Measurements from ENCODE around the gene UNKL.

UNKL gene

DNA sequence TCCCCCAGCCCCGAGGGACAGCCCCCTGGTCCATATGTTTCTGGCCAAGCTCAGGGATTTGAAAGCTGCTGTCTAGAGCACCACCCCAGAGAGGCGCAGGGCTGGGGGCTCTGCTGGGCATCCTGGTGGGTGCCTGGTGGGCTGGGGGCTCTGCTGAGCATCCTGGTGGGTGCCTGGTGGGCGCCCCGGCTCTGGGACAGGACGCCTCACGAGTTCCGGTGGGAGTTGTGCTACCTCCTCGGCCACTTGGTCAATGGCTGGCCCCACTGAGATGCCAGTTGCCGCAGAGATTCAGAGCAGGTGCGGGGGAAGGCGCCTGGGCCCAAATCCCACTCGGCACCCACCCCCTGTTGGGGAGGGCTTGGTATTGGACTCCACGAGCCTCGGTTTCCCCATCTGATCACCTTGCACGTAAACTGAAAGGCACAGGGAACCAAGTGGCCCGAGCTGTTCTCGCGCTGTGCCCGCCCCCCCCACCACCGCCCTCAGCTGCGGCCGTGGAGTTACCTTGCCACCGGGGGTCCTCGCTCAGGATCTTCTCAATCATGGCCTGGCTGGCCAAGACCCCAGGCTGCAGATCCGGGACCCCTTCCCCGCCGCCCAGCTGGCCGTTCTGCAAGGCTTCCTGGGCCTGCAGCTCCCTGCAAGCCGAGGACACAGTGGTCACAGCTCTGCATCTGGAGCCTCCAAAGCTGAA lies 13.3 kb downstream of the UNKL start:
- no peak for DNase-seq

DNA sequence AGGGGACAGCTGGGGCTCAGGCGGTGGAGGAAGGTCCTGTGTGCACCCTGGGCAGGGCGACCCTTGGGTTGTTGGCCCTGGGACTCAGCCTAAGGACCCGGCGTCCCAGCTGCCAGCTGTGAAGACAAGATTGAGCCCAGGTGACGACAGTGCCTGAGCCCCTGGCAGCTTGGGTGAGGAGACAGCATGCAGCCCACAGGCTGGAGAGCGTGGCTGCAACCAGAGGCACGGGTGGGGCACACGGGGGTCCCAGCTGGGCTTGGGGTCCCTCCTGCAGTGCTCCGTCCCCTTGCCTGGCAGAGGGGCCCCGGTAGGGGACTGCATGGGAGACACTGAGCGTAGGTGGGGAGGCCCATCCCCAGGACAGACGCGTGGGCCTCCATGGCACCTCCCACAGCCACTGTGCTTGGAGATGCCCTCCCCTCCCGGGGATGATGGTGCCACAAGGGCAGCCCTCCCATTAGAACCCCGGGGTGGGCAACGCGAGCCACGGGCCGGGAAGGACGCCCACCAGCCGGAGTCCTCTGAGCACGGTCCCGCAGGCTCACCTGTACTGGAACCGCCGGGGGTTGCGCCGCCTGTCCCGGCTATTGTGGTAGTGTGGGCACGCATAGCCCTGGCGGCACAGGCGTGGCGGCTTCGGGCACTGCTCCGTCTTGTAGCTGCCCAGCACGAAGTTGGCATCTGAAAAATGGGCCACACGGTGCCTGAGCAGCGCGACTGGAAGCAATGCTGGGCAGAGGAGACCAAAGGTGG lies 15.5 kb downstream of the UNKL start:
- DNase-seq, result no peak

DNA sequence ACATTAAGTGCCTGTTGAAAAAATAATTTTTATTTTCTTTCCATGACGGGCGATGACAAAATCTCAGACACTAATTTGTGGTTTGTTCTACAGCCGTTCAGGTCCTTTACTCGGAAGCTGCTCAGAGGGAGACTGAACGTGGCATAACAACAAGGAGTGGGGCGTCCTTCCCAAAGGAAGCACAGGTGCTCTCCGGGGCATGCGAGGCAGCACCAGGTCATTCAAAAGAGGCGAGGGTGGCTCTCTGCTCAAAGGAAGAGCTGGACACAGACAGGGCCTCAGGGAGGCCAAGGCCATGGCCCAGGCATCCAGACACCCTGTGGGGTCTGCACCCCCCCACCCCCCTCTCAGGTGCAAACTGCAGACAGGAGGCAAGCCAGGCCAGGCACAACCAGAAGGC lies 16.2 kb downstream of the UNKL start:
- no peak for DNase-seq

GRCh38 chr16:1397779-1398178 lies 16.7 kb downstream of the UNKL start:
- DNase-seq, result no peak

GRCh38 chr16:1395444-1396031 lies 19.0 kb downstream of the UNKL start:
- DNase-seq, result no peak

GRCh38 chr16:1394367-1394951 lies 20.0 kb downstream of the UNKL start:
- no peak for DNase-seq

GRCh38 chr16:1393613-1394176 lies 20.8 kb downstream of the UNKL start:
- no peak for DNase-seq

DNA sequence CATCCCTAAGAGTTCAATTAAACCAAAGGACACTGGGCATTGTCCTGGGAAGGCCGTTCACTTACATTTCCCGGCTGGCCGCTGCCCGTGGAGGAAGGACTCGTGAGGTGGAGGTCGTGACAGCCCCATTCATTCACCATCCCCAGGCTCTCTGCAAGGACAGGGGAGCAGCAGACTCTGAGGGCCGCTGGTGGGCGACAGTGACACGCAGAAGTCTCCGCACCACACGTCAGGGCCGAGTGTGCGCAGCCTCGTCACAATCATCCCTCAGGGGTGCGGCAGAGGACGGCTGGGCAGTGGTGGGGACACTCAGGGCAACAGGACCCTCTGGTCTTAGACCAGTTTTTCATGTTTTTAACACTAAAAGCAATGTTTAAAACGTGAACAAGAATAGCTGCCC lies 21.7 kb downstream of the UNKL start:
- no peak for DNase-seq

- DNase-seq, result no peak
Measured at GRCh38 chr16:1390239-1390779, 24.2 kb downstream of the UNKL start.

DNA sequence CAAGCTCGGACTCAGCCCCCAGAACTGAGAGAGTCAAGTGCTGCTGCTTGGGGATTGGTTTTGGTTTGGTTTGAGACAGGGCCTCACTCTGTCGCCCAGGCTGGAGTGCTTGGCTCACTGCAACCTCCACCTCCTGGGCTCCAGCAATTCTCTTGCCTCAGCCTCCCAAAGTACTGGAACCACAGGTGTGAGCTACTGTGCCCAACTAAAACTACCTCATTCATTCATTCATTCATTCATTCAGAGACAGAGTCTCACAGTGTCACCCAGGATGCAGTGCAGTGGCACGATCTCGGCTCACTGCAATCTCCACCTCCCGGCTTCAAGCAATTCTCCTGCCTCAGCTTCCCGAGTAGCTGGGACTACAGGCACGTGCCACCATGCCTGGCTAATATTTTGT lies 24.7 kb downstream of the UNKL start:
- DNase-seq, result no peak

DNA sequence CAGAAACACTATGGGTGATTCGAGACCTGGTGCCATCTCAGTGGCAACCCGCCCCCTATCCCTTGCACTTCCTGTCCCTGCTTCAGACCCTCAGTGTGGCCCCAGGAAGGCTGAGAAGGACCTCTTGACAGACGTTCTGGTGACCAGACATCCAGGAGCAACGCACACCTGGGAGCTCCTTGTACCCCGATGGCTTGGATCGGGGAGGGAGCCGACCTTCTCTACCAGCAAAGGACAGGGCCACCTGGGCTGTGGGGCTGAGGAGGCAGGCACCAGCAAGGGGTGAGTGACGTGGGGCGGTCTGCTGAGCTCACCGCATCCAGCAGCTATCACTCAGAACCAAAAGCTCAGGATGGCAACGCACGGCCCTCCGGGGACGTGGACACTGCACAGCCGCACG lies 27.2 kb downstream of the UNKL start:
- no peak for DNase-seq

DNA sequence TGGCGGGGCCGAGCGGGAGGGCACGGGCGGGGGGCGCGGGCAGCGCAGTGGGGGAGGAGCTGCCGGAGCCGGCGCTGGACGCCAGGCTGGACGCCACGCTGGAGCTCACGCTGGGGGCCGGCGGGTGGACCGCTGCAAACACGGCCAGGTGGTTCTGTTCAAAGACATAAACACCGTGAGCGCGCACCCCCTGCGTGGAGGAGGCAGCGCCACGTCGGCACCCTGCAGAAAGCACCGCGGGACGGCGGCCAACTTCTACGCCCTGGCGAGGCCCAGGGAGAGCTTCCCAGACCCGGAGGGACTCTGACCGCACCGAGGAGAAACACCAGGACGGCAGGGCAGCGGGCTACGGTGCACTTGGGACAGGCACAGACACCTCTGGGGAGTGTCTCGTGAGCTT lies 29.3 kb downstream of the UNKL start:
- no peak for DNase-seq

- DNase-seq, result no peak
Measured at GRCh38 chr16:1383556-1383955, 30.9 kb downstream of the UNKL start.

DNA sequence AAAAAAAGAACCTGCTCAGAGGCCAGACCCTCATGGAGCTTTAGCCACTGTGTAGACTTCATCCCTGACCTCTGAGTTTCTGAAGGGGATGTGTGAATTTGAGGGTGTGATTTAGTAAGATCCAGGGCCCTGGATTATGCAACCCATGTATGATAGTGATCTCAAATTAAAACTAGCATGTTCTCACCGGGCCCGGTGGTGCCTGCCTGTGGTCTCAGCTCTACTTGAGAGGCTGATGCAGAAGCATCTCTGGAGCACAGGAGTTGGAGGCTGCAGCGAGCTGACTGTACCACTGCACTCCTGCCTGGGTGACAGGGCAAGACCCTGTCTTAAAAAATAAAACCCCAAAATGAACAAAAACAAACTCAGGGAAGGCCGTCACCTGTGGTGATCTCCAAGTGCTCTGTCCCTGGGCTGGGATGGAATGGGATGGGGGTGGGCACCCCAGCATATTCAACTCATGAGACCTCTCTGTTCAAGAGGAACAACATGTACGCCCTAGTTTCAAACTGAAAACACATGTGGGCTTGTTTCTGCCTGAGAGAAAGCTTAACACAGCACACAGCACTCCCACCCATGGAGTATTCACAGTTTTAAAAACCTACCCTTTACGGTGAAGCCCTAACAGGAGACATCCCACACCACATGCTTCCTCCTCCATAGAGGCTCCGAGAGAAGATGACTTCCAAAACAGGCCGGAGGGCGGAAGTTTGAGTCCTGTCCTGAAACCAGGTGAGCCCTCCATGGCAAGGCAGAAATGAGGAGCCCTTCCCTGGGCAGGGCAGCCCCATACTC lies 32.7 kb downstream of the UNKL start:
- DNase-seq, result no peak

DNA sequence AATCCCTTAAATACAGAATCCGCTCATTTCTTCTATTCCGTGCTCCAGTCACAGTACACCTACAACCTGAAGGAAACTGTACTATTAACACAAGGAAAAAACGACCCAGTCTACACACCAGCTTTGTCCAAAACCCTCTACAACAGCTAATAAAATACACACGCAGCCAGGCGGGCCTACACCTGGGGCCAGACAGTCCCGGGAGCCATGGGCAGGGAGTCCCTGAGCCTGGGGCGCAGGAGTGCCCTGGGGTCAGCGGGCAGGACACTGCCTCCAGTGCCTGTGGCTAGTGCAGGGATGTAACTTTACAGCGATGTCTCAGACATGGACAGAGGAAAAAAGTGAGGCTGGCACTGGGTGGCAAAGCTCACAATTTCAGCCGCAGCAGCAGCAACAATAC lies 34.3 kb downstream of the UNKL start:
- no peak for DNase-seq

DNA sequence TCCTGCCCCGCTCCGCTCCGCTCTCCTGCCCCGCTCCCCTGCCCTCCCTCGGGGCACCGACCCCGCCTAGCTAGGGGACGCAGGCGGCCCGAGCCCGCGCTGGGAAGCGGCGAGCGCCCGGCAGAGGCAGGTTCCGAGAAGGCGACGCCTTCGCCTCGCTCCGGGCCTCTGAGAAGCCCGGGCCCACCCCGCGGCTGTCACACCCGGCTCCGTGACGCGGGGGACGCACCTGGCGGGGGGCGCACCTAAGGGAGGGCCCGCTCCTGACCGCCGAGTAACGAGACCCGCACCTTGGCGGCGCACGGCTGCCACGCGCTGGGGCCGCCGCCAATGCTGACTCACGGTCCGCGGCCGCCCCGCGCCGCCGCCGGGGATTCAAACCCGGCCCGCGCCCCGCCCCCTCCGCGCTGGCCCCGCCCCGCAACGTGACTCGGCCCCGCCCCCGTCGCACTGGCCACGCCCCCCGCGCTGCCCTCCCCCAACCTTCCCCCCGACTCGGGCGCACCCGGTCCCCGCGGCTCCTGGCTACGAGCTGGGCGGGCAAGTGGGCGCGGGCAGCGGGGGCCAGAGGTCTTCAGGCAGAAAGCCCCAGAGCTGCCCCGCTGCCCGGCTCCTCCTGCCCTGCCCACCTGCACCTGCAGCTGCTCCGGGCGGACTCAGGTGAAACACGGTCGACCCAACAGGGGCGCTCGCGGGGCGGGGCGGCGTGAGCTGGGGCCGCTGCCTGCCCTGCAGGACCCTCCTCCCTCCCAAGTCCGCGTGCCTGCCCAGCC lies 35.0 kb downstream of the UNKL start:
- DNase-seq, result peak; percentile 69

DNA sequence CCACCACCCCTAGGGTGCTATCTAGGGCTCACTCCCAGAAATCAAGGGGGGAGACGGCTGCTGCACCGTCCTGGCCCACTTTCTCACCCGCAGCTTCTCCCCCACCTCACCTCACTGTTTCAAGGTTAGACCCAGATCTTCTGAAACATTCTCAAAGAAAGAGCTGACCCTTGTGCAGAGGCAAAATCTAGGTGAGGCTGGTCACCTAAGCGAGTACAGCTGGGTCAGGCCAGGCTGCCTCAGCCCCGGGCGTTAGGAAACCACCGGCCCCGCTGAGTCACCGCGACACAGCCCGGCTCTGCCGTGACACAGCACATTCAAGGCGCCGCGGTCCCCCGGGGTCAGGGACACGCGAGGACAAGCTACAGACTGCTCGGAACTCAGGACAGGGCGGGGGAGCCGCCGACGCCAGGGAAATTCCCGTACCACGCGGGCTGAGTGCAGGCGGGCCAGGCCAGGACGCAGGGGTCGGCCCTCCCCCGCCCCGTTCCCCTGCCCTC lies 35.6 kb downstream of the UNKL start:
- DNase-seq, result peak; percentile 54

DNA sequence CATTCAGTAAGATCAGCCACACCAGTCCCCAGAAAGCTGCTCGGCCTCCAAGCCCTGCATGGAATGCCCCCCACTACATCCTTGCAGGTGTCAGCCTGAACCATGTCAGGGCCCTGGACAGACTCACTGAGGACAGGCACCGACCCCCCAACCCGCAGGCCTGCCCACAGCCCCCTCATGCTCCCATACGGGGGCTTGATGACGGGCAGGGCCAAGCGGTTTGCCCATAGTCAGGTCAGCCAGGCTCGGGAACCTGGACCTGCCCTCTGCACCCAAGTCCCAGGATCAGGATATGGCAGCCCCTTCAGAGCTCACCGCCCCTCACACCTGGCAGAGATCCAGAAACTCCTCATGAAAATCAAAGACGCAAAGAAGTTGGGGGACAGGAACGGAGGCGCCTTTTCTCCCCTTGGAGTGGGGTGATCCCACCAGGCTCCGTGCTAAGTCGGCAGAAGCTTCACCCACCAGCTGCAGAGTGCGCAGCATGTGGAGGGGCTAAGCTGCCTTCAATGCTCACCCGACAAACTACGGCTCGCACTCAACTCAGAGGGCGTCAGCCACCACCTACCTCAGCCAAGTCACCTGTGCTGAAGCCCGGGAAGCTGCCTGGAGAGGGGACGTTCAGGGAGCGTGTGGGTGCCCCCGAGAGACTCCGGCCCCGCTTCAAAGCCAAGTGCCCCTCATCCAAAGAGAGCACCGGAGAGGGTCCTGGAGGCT lies 36.3 kb downstream of the UNKL start:
- no peak for DNase-seq

GRCh38 chr16:1377406-1378010 lies 37.0 kb downstream of the UNKL start:
- DNase-seq, result no peak

DNA sequence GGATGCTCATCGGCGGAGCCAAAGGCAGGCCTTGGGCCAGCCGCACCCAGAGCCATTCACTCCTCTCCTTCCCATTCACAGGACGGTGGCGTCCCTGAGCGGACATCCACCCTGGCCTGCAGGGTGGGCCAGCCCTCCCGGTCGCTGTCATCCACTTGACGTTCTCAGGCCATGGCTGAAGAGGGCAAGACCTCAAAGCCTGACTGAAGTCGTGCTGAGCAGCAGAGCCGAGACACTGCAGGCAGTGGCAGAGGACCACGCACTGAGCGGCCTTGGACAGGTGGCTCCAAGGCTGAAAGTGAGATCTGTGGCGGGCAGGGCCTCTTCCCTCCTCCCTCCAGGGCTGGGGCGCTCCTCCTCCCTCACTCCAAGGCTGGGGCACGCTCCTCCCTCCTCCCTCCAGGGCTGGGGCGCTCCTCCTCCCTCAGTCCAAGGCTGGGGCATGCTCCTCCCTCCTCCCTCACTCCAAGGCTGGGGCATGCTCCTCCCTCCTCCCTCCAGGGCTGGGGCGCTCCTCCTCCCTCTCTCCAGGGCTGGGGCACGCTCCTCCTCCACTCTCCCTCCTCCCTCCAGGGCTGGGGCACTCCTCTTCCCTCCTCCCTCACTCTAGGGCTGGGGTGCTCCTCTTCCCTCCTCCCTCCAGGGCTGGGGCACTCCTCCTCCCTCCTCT lies 38.6 kb downstream of the UNKL start:
- no peak for DNase-seq

All from T-helper 9 cell (primary cell).